SK-N-MC (cell line): ENCODE measurements around the gene MYO1G.

Experiments used
- DNase-seq: peaks from one replicate; pipeline ENCODE4 v3.0.0-alpha.2; 2011; ENCODE audit warnings: low read depth, low spot score
- H3K27ac ChIP-seq: fragments of 200-600 bp; sonication (generic); 2 replicates; pipeline ENCODE4 v1.5.1; 2016; ENCODE audit warnings: mixed run types
- H3K36me3 ChIP-seq: fragments of 200-600 bp; sonication (generic); 2 replicates; pipeline ENCODE4 v1.6.1; 2017; ENCODE audit warnings: antibody characterized with exemption, low read length, mixed read lengths; ENCODE audit not compliant: insufficient read depth
- H3K4me3 ChIP-seq: fragments of 200-600 bp; sonication (generic); 2 replicates; pipeline ENCODE4 v1.5.1; 2016
- H3K9ac ChIP-seq: fragments of 200-600 bp; sonication (generic); 2 replicates; pipeline ENCODE4 v1.8.0; 2017; ENCODE audit warnings: mixed run types, mixed read lengths; ENCODE audit not compliant: insufficient read length
- H3K9me3 ChIP-seq: fragments of 200-600 bp; sonication (generic); 2 replicates; pipeline ENCODE4 v1.6.1; 2017; ENCODE audit warnings: low read depth, mild to moderate bottlenecking, antibody characterized with exemption, low read length, moderate library complexity, mixed read lengths
- EZH2 ChIP-seq: fragments of 200-600 bp; sonication (generic); IDR thresholded peaks from one replicate; pipeline ENCODE4 v1.6.1; 2017; ENCODE audit warnings: antibody characterized with exemption
- FOXP2 ChIP-seq: optimal IDR thresholded peaks from 2 replicates; pipeline ENCODE3; 2011; ENCODE audit warnings: mild to moderate bottlenecking, moderate library complexity; ENCODE audit not compliant: insufficient read depth; ENCODE audit errors: extremely low read length, control extremely low read depth
- POLR2AphosphoS5 ChIP-seq: IDR thresholded peaks from 2 replicates; pipeline ENCODE4 v1.6.1; 2012; ENCODE audit warnings: mild to moderate bottlenecking, low read depth, low read length, borderline replicate concordance

Gene MYO1G

GRCh38 chr7:44990109-44991023 lies 11.6 kb upstream of the MYO1G start:
- no peak overlapping the region for H3K4me3 ChIP-seq
- peaks cover 9% of the 10 kb centered on the region for H3K36me3 ChIP-seq
- H3K9me3 ChIP-seq = no peaks in the 10 kb centered on the region
- TF ChIP-seq FOXP2 = no peak
- no peak; the same call in 1 of the 2 replicates for TF ChIP-seq POLR2AphosphoS5
- no peak for TF ChIP-seq EZH2
- DNase-seq = no peak
- H3K9ac ChIP-seq = peak overlapping the region; percentile 55
- peak overlapping the region; percentile 82 for H3K27ac ChIP-seq

GRCh38 chr7:44989132-44989531 lies 10.3 kb upstream of the MYO1G start:
- Histone ChIP-seq H3K36me3 (peaks cover 21% of the 10 kb centered on the region), H3K9me3 (no peaks in the 10 kb centered on the region), H3K27ac (no peak overlapping the region), H3K4me3 (no peak overlapping the region), H3K9ac (no peak overlapping the region)
- TF ChIP-seq POLR2AphosphoS5 (no peak), EZH2 (no peak), FOXP2 (no peak)
- no peak for DNase-seq

DNA sequence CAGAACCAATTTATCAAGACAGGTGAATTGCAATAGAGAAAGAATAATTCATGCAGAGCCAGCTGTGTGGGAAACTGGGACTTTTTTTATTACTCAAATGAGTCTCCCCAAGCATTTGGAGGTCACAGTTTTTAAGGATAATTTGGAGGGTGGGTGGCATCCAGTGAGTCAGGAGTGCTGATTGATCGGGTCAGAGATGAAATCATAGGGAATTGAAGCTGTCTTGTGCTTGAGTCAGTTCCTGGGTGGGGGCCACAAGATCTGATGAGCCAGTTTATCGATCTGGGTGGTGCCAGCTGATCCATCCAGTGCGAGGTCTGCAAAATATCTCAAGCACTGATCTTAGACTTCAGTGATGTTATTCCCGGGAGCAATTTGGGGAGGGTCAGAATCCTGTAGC lies 9.9 kb upstream of the MYO1G start:
- Histone ChIP-seq H3K9ac (no peak overlapping the region), H3K4me3 (no peak overlapping the region), H3K27ac (no peak overlapping the region), H3K36me3 (peaks cover 25% of the 10 kb centered on the region), H3K9me3 (no peaks in the 10 kb centered on the region)
- no peak for DNase-seq
- TF ChIP-seq POLR2AphosphoS5 (no peak), FOXP2 (no peak), EZH2 (no peak)

- Histone ChIP-seq H3K9me3 (no peaks in the 10 kb centered on the region), H3K27ac (no peak overlapping the region), H3K4me3 (no peak overlapping the region), H3K36me3 (peaks cover 32% of the 10 kb centered on the region), H3K9ac (no peak overlapping the region)
- DNase-seq = no peak
- TF ChIP-seq POLR2AphosphoS5 (no peak), EZH2 (no peak), FOXP2 (no peak)
Observed at GRCh38 chr7:44987996-44988395, 9.2 kb upstream of the MYO1G start.

DNA sequence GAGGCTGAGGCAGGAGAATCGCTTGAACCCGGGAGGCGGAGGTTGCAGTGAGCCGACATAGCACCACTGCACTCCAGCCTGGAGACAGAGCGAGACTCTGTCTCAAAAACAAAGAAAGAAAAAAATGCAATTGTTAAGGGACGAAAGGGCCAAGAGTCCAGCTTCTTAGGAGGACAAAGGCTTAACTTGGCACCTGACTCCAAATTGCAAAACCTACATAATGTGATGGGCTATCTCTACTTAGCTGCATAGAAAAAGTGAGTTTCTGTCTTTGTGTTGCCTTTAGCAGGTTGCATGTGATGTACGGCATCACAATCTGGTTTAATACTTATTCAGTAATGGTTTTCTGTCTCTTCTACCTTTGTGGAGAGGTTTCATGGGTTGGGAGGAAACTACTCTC lies 8.6 kb upstream of the MYO1G start:
- TF ChIP-seq FOXP2 (no peak), EZH2 (no peak), POLR2AphosphoS5 (no peak)
- Histone ChIP-seq H3K9me3 (no peaks in the 10 kb centered on the region), H3K27ac (no peak overlapping the region), H3K36me3 (peaks cover 38% of the 10 kb centered on the region), H3K4me3 (no peak overlapping the region), H3K9ac (no peak overlapping the region)
- no peak for DNase-seq

GRCh38 chr7:44986218-44987053 lies 7.6 kb upstream of the MYO1G start:
- Histone ChIP-seq H3K9me3 (no peaks in the 10 kb centered on the region), H3K9ac (peak overlapping the region; percentile 97), H3K36me3 (peaks cover 47% of the 10 kb centered on the region), H3K4me3 (peak overlapping the region; percentile 88), H3K27ac (peak overlapping the region; percentile 91)
- DNase-seq = peak; percentile 62
- TF ChIP-seq POLR2AphosphoS5 (peak; percentile 100), EZH2 (no peak), FOXP2 (peak; percentile 67)

DNA sequence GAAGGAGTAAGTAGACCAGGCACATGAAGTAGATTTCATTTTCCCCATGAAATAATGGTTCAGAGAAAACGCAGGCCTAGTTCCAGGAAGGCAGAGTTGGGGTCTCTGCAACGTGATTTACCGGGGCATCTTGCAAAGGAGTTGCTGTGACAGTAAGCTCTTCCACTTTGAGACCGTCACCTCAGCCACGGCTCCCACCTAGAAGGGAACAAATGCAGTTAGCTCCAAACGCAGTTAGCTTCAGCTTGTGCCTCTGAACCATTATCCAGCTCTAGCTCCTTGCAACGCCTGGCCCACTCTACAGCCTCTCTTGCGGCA lies 7.0 kb upstream of the MYO1G start:
- TF ChIP-seq FOXP2 (no peak), EZH2 (no peak), POLR2AphosphoS5 (no peak)
- peak overlapping the region; percentile 88 for H3K4me3 ChIP-seq
- no peak for DNase-seq
- no peaks in the 10 kb centered on the region for H3K9me3 ChIP-seq
- H3K9ac ChIP-seq = peak overlapping the region; percentile 97
- H3K27ac ChIP-seq = peak overlapping the region; percentile 91
- peaks cover 52% of the 10 kb centered on the region for H3K36me3 ChIP-seq

DNA sequence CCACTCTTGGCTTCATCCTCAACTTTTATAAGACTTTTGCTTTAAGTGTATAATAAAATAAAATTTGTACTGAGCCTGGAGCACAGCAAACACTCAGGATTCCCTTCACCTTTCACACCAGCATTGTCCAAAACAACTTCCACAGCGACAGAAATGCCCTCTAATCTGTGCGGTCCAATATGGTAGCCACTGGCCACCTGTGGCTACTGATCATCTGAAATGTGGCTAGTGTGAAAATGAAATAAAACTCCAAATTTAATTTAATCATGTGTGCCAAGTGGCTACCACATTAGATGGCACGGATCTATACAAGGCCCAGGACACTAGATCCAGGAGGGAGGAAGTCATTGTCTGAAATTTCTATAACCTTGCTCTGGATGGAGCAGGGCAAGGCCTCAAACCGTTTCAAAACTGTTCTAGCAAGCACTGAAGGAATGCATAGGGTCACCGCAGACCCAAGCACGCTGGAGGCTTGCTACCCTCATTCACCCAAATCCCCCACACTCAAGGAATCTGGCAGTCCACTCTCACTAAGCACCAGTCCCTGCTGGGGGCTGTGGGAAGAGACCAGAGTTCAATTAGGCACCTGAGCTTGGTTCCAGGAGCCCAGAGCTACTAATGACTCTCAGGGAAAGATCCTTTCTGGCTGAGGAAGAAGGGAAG lies 6.3 kb upstream of the MYO1G start:
- H3K9ac ChIP-seq = peak overlapping the region; percentile 97
- no peak for TF ChIP-seq FOXP2
- TF ChIP-seq EZH2 = no peak
- TF ChIP-seq POLR2AphosphoS5 = no peak
- peak overlapping the region; percentile 88 for H3K4me3 ChIP-seq
- H3K27ac ChIP-seq = peak overlapping the region; percentile 91
- no peak for DNase-seq
- peaks cover 52% of the 10 kb centered on the region for H3K36me3 ChIP-seq
- H3K9me3 ChIP-seq = no peaks in the 10 kb centered on the region
